H1 (cell line): ENCODE measurements around the gene DEFB110. TPM values are rescaled to one million over a fixed set of nuclear protein-coding genes. Genes with fewer than 3 reads are reported as not detected.

Experiments
- RFX5 ChIP-seq: IDR thresholded peaks from 2 replicates; pipeline ENCODE4 v1.6.1; 2011; ENCODE audit warnings: low read depth, low read length, improper control_type of control experiment, borderline replicate concordance
- SAP30 ChIP-seq: fragments of 300-600 bp; sonication (generic); IDR thresholded peaks from 2 replicates; pipeline ENCODE4 v1.7.1; 2012; ENCODE audit warnings: low read length, moderate library complexity, mild to moderate bottlenecking, inconsistent platforms; ENCODE audit not compliant: insufficient read depth, insufficient replicate concordance
- polyA plus RNA-seq, 7 experiments: library from polyadenylated mRNA; depleted of rRNA in 3 of 7; stranded (reverse) in 5 of 7; unstranded in 2 of 7; fragments of >200 nt in 5 of 7; fragments of 200-250 nt in 2 of 7; gene quantifications; 1 replicate in 5 of 7; 2 replicates in 1 of 7; 4 replicates in 1 of 7; pipeline versions ENCODE4 v1.2.1 to v1.2.3, GENCODE V29; 2011 to 2013; ENCODE audit warnings: missing spikeins in 2 of 7, mixed read lengths in 2 of 7
- total RNA-seq: library from RNA; stranded (reverse); fragmentation: NEBNext Ultra II Directional; extraction: Animal tissue kit (Norgen Biotek cat#: 25700); gene quantifications from 2 replicates; pipeline ENCODE4 v1.2.1, GENCODE V29; 2021

Gene DEFB110
- total and polyA plus RNA-seq, 2 of the 8 experiments (the other 6 are each of a cell fraction or from before 2014, with no cell fraction given): not detected

GRCh38 chr6:50025258-50025657, 3.5 kb upstream of the DEFB110 start (continued):
- TF ChIP-seq SAP30: no peak
- TF ChIP-seq RFX5: no peak
